GM12878 (cell line): ENCODE results near the gene PNMA6E. TPM values are rescaled to one million over a fixed set of nuclear protein-coding genes. Genes with fewer than 3 reads are reported as not detected.

Experiments used
- ATAC-seq: fragments of 200-7000 bp; cut with Tn5 transposase; 3 replicates; pipeline ENCODE4 v1.9.1; 2020; ENCODE audit warnings: mild to moderate bottlenecking, moderate library complexity
- BruUV-seq: library from RNA; stranded (reverse); fragments of 400-500 nt; replicated peaks from 2 replicates; lab custom pipeline; 2021; lab: Mats Ljungman, UMichigan
- CTCF ChIA-PET: fragments of 300-600 bp; sonication (Branson Sonifier 250); formaldehyde crosslinking; extraction: SDS; loops from one replicate; lab custom pipeline; 2021; ENCODE audit warnings: inconsistent platforms; lab: Yijun Ruan, JAX
- POLR2A ChIA-PET: fragments of 350-600 bp; formaldehyde crosslinking; extraction: SDS; loops from one replicate; lab custom pipeline; 2021; ENCODE audit warnings: inconsistent platforms; lab: Charles Lee
- RAD21 ChIA-PET: fragments of 300-600 bp; sonication (Branson Sonifier 250); formaldehyde crosslinking; loops from one replicate; lab custom pipeline; 2023; ENCODE audit warnings: antibody characterized with exemption; ENCODE audit not compliant: unreplicated experiment; lab: Charles Lee
- SMC1A ChIA-PET: fragments of 300-600 bp; sonication (Branson Sonifier 250); formaldehyde crosslinking; loops from one replicate; lab custom pipeline; 2023; ENCODE audit not compliant: unreplicated experiment, uncharacterized antibody; lab: Charles Lee
- DNase-seq: peaks from one replicate; pipeline ENCODE4 v3.0.0-alpha.2; 2011; ENCODE audit warnings: low read depth, low spot score
- FAIRE-seq: peaks from 3 replicates; lab custom pipeline; 2011; peaks lifted over from hg19 to GRCh38; lab: Jason Lieb, UNC
- H2AFZ ChIP-seq: 2 replicates; pipeline ENCODE4 v1.6.0; 2011; ENCODE audit warnings: low read depth, low read length, control low read depth; ENCODE audit not compliant: control insufficient read depth
- H3K27ac ChIP-seq: 2 replicates; pipeline ENCODE4 v1.5.1; 2011; ENCODE audit warnings: control low read depth; ENCODE audit not compliant: control insufficient read depth, insufficient read depth
- H3K27me3 ChIP-seq, 2 experiments: replicated peaks in 1 of 2; 2 replicates each; pipeline versions ENCODE4 v1.6.0 to v1.6.1; 2011; ENCODE audit warnings: low read length in 1 of 2; ENCODE audit not compliant: control insufficient read depth in 2 of 2, insufficient read depth in 2 of 2
- H3K36me3 ChIP-seq, 2 experiments: 2 replicates each; pipeline ENCODE4 v1.5.1; 2011; ENCODE audit warnings: low read length in 1 of 2; ENCODE audit not compliant: control insufficient read depth in 2 of 2, insufficient read depth in 2 of 2
- H3K4me1 ChIP-seq: 2 replicates; pipeline ENCODE4 v1.6.1; 2011; ENCODE audit warnings: mild to moderate bottlenecking, low read length, moderate library complexity, mixed read lengths; ENCODE audit not compliant: control insufficient read depth, insufficient read depth
- H3K4me2 ChIP-seq: 2 replicates; pipeline ENCODE4 v1.6.0; 2011; ENCODE audit warnings: control low read depth; ENCODE audit not compliant: control insufficient read depth, insufficient read depth
- H3K4me3 ChIP-seq: fragments of 200-600 bp; sonication (generic); 2 replicates; pipeline ENCODE4 v1.5.1; 2016
- H3K79me2 ChIP-seq: 2 replicates; pipeline ENCODE4 v1.6.0; 2011; ENCODE audit warnings: low read length; ENCODE audit not compliant: control insufficient read depth, insufficient read depth
- H3K9ac ChIP-seq: 2 replicates; pipeline ENCODE4 v1.8.0; 2011; ENCODE audit warnings: low read length, control low read depth, mixed read lengths; ENCODE audit not compliant: control insufficient read depth, insufficient read depth
- H3K9me3 ChIP-seq: replicated peaks from 3 replicates; pipeline ENCODE4 v1.5.1; 2011; ENCODE audit warnings: mild to moderate bottlenecking, low read length; ENCODE audit not compliant: control insufficient read depth, insufficient read depth
- H4K20me1 ChIP-seq: 2 replicates; pipeline ENCODE4 v1.6.0; 2011; ENCODE audit not compliant: control insufficient read depth, insufficient read depth
- FOXK2 ChIP-seq: fragments of 450-650 bp; IDR thresholded peaks from 2 replicates; pipeline ENCODE4 v1.6.1; 2017; ENCODE audit warnings: mild to moderate bottlenecking, moderate library complexity
- HDAC6 ChIP-seq: fragments of 200-600 bp; sonication (generic); IDR thresholded peaks from one replicate; pipeline ENCODE4 v1.8.0; 2017; ENCODE audit warnings: antibody characterized with exemption; ENCODE audit not compliant: unreplicated experiment
- HDGF ChIP-seq: fragments of 450-650 bp; IDR thresholded peaks from 2 replicates; pipeline ENCODE4 v1.6.1; 2016; ENCODE audit warnings: antibody characterized with exemption
- LARP7 ChIP-seq: fragments of 450-650 bp; IDR thresholded peaks from 2 replicates; pipeline ENCODE4 v1.6.1; 2017; ENCODE audit warnings: mild to moderate bottlenecking
- NR2F1 ChIP-seq: fragments of 450-650 bp; conservative IDR thresholded peaks from 2 replicates; pipeline ENCODE4 v1.6.1; 2017; ENCODE audit warnings: mild to moderate bottlenecking
- POLR2AphosphoS2 ChIP-seq: IDR thresholded peaks from 2 replicates; pipeline ENCODE4 v1.6.1; 2011; ENCODE audit warnings: low read depth, mild to moderate bottlenecking, low read length, improper control_type of control experiment, moderate library complexity
- POLR2AphosphoS5 ChIP-seq: IDR thresholded peaks from 2 replicates; pipeline ENCODE4 v1.6.1; 2011; ENCODE audit warnings: mild to moderate bottlenecking, low read length, inconsistent platforms
- SIN3A ChIP-seq: IDR thresholded peaks from 2 replicates; pipeline ENCODE4 v1.6.1; 2012; ENCODE audit warnings: low read depth, low read length, improper control_type of control experiment
- SUPT20H ChIP-seq: IDR thresholded peaks from 2 replicates; pipeline ENCODE4 v1.6.1; 2011; ENCODE audit warnings: low read depth, mild to moderate bottlenecking, low read length, moderate library complexity, borderline replicate concordance; ENCODE audit not compliant: control insufficient read depth
- TBL1XR1 ChIP-seq: IDR thresholded peaks from 2 replicates; pipeline ENCODE4 v1.6.1; 2012; ENCODE audit warnings: low read depth, low read length, improper control_type of control experiment
- WGBS: methylation state at CpG from one replicate; pipeline ENCODE4 v1.1.6; 2016; ENCODE audit warnings: low lambda C conversion rate; ENCODE audit not compliant: insufficient replicate concordance, insufficient coverage; ENCODE audit errors: missing lambda C conversion rate; 5-methylcytosine and 5-hydroxymethylcytosine counted together
- in situ Hi-C: fragments of 300-500 bp; cut with MboI; formaldehyde crosslinking; loops from 9 replicates; pipeline ENCODE4 v1.14.3; 2018; ENCODE audit warnings: mixed read lengths
- intact Hi-C: fragments of 100-400 bp; cut with micrococcal nuclease; formaldehyde crosslinking; loops from one replicate; pipeline ENCODE4 v1.14.2; 2022; ENCODE audit not compliant: unreplicated experiment
- polyA plus RNA-seq, 11 experiments: library from polyadenylated mRNA; depleted of rRNA in 4 of 11; unstranded in 6 of 11; stranded (reverse) in 5 of 11; fragments of >200 nt; fragmentation: Nextera tagmentation in 4 of 11; fragmentation: Illumina TruSeq in 1 of 11; extraction: Ambion mirVana in 4 of 11; extraction: Trizol in 1 of 11; gene quantifications; 1 replicate in 1 of 11; 2 replicates in 10 of 11; pipeline versions ENCODE4 v1.2.1 to v1.2.3, GENCODE V29; 2011 to 2016; ENCODE audit warnings: inconsistent platforms in 2 of 11, missing spikeins in 2 of 11, low read depth in 1 of 11
- total RNA-seq, 4 experiments: library from RNA; depleted of rRNA in 3 of 4; stranded (reverse); fragments of >200 nt in 3 of 4; fragmentation: Illumina TruSeq in 1 of 4; extraction: Trizol in 1 of 4; gene quantifications; 2 replicates each; pipeline versions ENCODE4 v1.2.1 to v1.2.3, GENCODE V29; 2013 to 2021
- TF ChIP-seq, protein P1 (sequence below): IDR thresholded peaks from 2 replicates; pipeline ENCODE4 v1.6.1; 2011; ENCODE audit warnings: low read depth, low read length, improper control_type of control experiment, borderline replicate concordance
- TF ChIP-seq, protein P2 (sequence below): IDR thresholded peaks from 2 replicates; pipeline ENCODE4 v1.6.1; 2012; ENCODE audit warnings: low read depth, low read length, improper control_type of control experiment
- TF ChIP-seq, protein P3 (sequence below): fragments of 450-650 bp; IDR thresholded peaks from 2 replicates; pipeline ENCODE4 v1.6.1; 2017; ENCODE audit warnings: antibody characterized with exemption, mild to moderate bottlenecking, moderate library complexity
- TF ChIP-seq, protein P4 (sequence below): fragments of 150-350 bp; IDR thresholded peaks from 2 replicates; pipeline ENCODE4 v1.6.1; 2014; ENCODE audit warnings: mild to moderate bottlenecking, low read depth, low read length
- TF ChIP-seq, protein P5 (sequence below): fragments of 450-650 bp; IDR thresholded peaks from 2 replicates; pipeline ENCODE4 v1.6.1; 2017; ENCODE audit warnings: mild to moderate bottlenecking, moderate library complexity

Gene PNMA6E
- total and polyA plus RNA-seq, 10 of the 15 experiments (the other 5 are each of a cell fraction or from before 2014, with no cell fraction given), result not detected

DNA sequence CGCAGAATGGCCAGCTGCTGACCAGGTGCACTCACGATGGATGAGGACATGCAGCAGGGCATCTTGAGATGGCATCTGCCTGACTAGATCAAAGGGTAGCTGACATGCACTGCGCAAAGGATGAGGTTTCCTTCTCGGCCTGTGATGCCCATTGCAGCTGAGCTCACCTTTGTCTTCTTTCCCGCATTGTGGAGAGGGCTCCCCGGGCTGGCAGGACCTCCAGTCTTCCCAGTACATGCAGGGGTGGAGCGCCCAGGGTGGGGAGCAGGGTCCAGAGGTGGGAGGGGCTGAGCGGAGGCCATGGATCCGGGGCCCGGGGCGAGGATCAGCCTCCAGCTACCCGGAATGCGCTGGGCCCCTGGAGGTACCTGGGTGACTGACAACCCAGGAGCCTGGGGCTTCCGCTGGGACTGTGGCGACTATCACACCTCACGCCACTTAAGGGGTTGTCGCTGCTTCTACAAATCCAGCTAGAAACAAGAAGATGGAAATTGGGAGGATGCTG lies 32.7 kb upstream of the PNMA6E start:
- H3K36me3 ChIP-seq, result no peaks in the 10 kb centered on the region
- intact Hi-C loops (no loop called here), in situ Hi-C loops (no loop called here)
- no peak overlapping the region for H2AFZ ChIP-seq
- no peaks in the 10 kb centered on the region for H4K20me1 ChIP-seq
- ATAC-seq, result no peak
- H3K27ac ChIP-seq, result no peak overlapping the region
- H3K79me2 ChIP-seq, result no peaks in the 10 kb centered on the region
- no peaks in the 10 kb centered on the region for H3K4me1 ChIP-seq
- no peak for DNase-seq
- FAIRE-seq, result no peak
- RAD21 ChIA-PET, result no interaction called here
- no peak overlapping the region for H3K4me2 ChIP-seq
- SMC1A ChIA-PET, result no interaction called here
- no peaks in the 10 kb centered on the region; the same call in 2 of the 3 replicates for H3K9me3 ChIP-seq
- POLR2A ChIA-PET, result no interaction called here
- CTCF ChIA-PET, result no interaction called here
- no peak overlapping the region for H3K4me3 ChIP-seq
- no TSS peak for BruUV-seq
- no peaks in the 10 kb centered on the region for H3K27me3 ChIP-seq
- no peak overlapping the region for H3K9ac ChIP-seq
- 51% methylated on average over 16 of the region's 17 CpGs for WGBS
- TF ChIP-seq FOXK2 (no peak), SIN3A (no peak), SUPT20H (no peak), POLR2AphosphoS5 (no peak), LARP7 (no peak), HDGF (no peak), NR2F1 (no peak), POLR2AphosphoS2 (no peak), TBL1XR1 (no peak), HDAC6 (no peak)
- TF ChIP-seq, protein P1, sequence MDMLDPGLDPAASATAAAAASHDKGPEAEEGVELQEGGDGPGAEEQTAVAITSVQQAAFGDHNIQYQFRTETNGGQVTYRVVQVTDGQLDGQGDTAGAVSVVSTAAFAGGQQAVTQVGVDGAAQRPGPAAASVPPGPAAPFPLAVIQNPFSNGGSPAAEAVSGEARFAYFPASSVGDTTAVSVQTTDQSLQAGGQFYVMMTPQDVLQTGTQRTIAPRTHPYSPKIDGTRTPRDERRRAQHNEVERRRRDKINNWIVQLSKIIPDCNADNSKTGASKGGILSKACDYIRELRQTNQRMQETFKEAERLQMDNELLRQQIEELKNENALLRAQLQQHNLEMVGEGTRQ, result no peak
- TF ChIP-seq, protein P2, sequence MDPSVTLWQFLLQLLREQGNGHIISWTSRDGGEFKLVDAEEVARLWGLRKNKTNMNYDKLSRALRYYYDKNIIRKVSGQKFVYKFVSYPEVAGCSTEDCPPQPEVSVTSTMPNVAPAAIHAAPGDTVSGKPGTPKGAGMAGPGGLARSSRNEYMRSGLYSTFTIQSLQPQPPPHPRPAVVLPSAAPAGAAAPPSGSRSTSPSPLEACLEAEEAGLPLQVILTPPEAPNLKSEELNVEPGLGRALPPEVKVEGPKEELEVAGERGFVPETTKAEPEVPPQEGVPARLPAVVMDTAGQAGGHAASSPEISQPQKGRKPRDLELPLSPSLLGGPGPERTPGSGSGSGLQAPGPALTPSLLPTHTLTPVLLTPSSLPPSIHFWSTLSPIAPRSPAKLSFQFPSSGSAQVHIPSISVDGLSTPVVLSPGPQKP, result no peak
- TF ChIP-seq, protein P3, sequence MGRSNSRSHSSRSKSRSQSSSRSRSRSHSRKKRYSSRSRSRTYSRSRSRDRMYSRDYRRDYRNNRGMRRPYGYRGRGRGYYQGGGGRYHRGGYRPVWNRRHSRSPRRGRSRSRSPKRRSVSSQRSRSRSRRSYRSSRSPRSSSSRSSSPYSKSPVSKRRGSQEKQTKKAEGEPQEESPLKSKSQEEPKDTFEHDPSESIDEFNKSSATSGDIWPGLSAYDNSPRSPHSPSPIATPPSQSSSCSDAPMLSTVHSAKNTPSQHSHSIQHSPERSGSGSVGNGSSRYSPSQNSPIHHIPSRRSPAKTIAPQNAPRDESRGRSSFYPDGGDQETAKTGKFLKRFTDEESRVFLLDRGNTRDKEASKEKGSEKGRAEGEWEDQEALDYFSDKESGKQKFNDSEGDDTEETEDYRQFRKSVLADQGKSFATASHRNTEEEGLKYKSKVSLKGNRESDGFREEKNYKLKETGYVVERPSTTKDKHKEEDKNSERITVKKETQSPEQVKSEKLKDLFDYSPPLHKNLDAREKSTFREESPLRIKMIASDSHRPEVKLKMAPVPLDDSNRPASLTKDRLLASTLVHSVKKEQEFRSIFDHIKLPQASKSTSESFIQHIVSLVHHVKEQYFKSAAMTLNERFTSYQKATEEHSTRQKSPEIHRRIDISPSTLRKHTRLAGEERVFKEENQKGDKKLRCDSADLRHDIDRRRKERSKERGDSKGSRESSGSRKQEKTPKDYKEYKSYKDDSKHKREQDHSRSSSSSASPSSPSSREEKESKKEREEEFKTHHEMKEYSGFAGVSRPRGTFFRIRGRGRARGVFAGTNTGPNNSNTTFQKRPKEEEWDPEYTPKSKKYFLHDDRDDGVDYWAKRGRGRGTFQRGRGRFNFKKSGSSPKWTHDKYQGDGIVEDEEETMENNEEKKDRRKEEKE, result no peak
- TF ChIP-seq, protein P4, sequence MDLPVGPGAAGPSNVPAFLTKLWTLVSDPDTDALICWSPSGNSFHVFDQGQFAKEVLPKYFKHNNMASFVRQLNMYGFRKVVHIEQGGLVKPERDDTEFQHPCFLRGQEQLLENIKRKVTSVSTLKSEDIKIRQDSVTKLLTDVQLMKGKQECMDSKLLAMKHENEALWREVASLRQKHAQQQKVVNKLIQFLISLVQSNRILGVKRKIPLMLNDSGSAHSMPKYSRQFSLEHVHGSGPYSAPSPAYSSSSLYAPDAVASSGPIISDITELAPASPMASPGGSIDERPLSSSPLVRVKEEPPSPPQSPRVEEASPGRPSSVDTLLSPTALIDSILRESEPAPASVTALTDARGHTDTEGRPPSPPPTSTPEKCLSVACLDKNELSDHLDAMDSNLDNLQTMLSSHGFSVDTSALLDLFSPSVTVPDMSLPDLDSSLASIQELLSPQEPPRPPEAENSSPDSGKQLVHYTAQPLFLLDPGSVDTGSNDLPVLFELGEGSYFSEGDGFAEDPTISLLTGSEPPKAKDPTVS, result no peak
- TF ChIP-seq, protein P5, sequence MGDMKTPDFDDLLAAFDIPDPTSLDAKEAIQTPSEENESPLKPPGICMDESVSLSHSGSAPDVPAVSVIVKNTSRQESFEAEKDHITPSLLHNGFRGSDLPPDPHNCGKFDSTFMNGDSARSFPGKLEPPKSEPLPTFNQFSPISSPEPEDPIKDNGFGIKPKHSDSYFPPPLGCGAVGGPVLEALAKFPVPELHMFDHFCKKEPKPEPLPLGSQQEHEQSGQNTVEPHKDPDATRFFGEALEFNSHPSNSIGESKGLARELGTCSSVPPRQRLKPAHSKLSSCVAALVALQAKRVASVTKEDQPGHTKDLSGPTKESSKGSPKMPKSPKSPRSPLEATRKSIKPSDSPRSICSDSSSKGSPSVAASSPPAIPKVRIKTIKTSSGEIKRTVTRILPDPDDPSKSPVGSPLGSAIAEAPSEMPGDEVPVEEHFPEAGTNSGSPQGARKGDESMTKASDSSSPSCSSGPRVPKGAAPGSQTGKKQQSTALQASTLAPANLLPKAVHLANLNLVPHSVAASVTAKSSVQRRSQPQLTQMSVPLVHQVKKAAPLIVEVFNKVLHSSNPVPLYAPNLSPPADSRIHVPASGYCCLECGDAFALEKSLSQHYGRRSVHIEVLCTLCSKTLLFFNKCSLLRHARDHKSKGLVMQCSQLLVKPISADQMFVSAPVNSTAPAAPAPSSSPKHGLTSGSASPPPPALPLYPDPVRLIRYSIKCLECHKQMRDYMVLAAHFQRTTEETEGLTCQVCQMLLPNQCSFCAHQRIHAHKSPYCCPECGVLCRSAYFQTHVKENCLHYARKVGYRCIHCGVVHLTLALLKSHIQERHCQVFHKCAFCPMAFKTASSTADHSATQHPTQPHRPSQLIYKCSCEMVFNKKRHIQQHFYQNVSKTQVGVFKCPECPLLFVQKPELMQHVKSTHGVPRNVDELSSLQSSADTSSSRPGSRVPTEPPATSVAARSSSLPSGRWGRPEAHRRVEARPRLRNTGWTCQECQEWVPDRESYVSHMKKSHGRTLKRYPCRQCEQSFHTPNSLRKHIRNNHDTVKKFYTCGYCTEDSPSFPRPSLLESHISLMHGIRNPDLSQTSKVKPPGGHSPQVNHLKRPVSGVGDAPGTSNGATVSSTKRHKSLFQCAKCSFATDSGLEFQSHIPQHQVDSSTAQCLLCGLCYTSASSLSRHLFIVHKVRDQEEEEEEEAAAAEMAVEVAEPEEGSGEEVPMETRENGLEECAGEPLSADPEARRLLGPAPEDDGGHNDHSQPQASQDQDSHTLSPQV, result no peak
